GM10847 (cell line): ENCODE results near the gene CLGN.

ENCODE experiments used
- POLR2A ChIP-seq: IDR thresholded peaks from 2 replicates; pipeline ENCODE4 v1.6.1; 2011; ENCODE audit not compliant: insufficient read length; ENCODE audit errors: extremely low read depth

The CLGN gene

DNA sequence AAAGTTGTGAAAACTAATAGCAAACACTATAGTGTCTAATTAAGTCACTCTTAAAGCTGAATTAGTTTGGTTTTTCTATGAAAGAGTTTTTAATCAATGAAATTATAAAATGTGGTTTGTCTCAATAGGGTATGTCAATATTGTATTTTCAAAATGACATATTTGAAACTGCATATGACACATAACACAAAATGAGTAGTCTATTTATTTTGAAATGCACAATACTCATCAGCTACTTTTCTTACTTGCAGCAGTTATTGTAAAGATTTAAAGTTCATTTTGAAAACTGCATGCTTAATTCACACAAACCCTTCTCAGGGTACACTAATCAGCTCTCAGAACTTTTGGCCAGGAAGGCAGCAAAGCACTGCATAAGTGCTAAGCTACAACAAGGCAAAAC lies 21.2 kb downstream of the CLGN start:
- TF ChIP-seq POLR2A: no peak

- TF ChIP-seq POLR2A: no peak
Measured at GRCh38 chr4:140400111-140400510, 27.3 kb downstream of the CLGN start.

DNA sequence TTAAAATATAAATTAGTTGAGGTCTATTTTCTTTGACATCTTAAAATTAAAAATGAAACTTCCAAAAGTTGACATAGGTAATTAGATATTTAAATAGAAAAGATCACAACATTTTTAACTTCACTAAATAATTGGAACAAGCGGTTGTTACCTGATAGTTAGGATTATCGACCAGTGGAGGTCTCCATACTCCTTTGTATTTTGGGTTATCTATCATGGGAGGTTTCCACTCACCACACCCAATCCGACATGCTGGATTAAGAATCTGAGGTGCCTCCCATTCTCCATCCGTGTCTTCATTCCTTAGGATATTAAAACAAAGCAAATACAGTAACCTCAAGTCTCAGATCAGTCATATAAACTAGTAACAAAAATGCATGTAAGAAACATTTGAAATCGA lies 31.8 kb downstream of the CLGN start:
- no peak for TF ChIP-seq POLR2A

GRCh38 chr4:140388015-140388414 lies 39.4 kb downstream of the CLGN start:
- no peak for TF ChIP-seq POLR2A

- no peak for TF ChIP-seq POLR2A
Measured at GRCh38 chr4:140382732-140383131, 44.7 kb downstream of the CLGN start.

- TF ChIP-seq POLR2A: no peak
Measured at GRCh38 chr4:140374130-140374477, 53.3 kb downstream of the CLGN start.

GRCh38 chr4:140373328-140374129 lies 53.9 kb downstream of the CLGN start, which contains the start of gene SCOC:
TSS of gene SCOC (plus strand) at chr4:140373646. CDS start at chr4:140379171, 5,525 bp downstream.
- peak; percentile 37 for TF ChIP-seq POLR2A

DNA sequence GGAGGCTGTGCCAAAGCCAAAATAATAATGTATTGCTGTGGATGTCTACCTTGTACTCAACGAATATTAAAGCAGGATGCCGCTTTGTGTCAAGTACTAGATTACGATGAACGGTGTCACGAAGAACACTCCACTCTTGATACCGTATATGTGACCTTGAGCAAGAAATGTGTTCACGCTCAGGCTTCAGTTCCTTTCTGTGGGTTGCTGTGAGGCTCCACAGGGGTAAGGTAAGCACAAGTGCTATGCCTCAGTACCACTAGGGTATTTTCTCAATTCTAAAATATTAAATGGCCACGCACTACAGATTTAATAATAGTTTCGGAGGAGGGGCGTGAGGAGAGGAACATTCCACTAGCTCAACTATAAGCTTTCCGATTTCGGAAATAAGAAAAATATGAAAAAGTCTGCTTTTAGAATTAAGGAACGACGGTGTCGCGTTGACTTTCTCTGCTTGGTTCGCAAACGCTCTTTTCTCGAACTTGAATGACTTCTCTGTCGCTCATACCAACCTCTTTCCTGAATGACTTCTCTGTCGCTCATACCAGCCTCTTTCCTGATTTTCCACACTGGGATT lies 54.6 kb downstream of the CLGN start:
- no peak for TF ChIP-seq POLR2A

GRCh38 chr4:140368686-140369085 lies 58.8 kb downstream of the CLGN start:
- no peak for TF ChIP-seq POLR2A

DNA sequence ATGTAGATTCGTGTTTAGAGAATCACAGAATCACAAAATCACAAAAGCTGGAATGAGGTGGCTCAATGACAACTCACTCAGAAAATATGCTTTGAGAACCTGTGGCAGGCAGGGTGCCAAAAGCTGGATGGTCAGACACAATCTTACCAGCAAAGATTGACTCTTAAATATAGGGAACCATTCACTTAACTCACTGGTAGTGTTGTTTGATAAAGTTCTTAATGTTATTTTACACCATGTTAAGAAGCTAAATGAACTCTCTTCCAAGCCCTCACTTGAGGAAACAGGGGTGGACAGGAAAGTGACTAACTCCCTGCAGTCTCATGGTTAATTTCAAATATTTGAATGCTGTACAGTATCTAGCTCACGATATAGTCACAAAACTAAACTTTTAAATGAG lies 59.7 kb downstream of the CLGN start:
- no peak for TF ChIP-seq POLR2A

DNA sequence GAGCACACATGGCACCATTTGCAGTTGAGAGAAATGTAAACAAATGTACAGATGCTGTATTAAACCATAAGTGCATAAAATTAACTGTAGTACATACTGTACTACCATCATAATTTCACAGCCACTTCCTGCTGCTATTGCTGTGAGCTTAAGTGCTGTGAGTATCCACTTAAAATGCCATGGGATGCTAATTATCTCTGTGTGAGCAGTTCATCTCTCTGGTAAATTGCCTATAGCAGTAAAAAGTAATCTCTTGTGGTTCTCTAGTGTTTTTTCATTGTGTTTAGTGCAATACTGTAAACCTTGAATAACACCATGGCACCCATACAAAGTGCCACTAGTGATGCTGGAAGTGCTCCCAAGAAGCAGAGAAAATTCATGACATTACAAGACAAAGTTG lies 63.9 kb downstream of the CLGN start:
- no peak for TF ChIP-seq POLR2A

GRCh38 chr4:140363051-140363450 lies 64.4 kb downstream of the CLGN start:
- TF ChIP-seq POLR2A: no peak

DNA sequence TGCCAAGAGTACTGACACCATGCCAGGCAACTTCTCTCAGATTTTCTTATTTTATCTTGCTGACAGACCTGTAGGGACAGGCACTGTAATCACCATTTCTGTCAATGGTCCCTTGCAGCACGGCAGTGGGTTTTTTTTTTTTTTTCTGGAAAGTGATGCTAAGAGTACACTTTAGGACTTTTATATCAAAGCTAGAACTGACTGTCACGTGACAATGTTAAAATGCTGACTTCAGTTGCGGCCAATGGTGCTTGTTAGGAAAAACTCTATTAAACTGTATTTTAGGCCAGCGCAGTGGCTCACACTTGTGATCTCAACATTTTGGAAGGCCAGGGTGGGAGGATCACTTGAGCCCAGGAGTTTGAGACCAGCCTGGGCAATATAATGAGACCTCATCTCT lies 66.3 kb downstream of the CLGN start:
- no peak for TF ChIP-seq POLR2A

DNA sequence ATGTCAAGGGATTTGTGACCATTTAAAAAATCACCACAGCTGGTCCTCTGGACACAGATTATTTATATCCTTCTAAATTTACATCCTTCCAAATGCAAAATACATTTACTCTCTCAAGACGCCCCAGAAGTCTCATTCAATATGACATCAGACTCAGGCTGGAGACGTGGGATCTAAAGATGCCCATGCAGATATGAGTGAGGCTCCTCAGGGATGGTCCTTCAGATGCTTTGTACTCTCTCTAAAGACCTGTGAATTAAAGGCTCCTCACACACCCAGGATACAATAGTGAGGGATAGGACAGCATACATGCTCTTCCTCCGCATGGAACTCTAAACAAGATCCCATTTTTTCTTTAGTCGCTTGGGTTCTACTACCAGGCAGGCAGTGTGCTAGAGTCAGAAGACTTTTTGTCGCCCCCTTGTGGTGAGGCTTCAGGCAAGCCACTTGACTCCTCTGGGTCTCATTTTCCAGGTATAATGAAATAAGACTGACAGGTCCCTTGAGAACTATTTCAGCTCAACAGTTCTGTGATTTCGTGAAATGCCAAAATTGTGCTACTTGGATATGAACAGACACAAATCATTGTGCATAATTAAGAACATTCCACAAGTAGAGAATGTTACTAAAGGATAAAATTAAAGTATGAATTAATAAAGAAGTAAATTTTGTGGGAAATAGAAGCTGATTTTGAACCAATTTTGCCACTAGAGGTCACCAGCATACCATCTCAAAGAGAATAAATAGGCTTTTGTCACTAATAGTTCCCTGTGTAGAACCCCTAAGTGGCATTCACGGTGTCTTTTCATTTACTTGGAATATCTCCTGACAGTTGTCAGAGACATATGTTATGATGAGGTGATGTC lies 67.7 kb downstream of the CLGN start:
- TF ChIP-seq POLR2A: no peak

GRCh38 chr4:140358281-140358680 lies 69.2 kb downstream of the CLGN start:
- no peak for TF ChIP-seq POLR2A

- TF ChIP-seq POLR2A: no peak
Measured at GRCh38 chr4:140357868-140358267, 69.6 kb downstream of the CLGN start.
